HG02642 (cell line): ENCODE measurements around the gene WWOX.
"Not testable (repeated sequence)": the region's sequence is repeated elsewhere in the genome, so short reads cannot be mapped to it uniquely, and the experiment has no call there.

ENCODE experiments used
- ATAC-seq: cut with Tn5 transposase; IDR thresholded peaks from one replicate; pipeline ENCODE4 v1.9.1; 2021; ENCODE audit warnings: mild to moderate bottlenecking; ENCODE audit not compliant: unreplicated experiment, poor library complexity

The WWOX gene

DNA sequence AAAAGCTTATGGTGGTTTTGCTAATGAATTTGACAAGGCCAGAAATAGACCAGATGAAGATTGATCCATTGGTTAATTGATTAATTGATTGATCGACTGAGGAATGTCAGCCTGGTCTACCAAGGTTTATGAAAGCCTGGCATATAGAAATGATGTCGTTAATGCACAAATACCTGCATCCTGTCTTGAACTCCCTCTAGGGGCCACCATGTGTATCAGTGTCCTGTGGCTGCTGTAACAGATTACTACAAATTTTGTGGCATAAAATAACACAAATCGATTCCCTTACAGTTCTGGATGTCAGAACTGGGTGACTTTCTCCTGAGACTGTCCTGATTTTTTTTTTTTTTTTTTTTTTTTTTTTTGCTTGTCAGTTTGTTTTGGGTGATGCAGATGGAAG lies 947.9 kb downstream of the WWOX start:
- no peak for ATAC-seq

DNA sequence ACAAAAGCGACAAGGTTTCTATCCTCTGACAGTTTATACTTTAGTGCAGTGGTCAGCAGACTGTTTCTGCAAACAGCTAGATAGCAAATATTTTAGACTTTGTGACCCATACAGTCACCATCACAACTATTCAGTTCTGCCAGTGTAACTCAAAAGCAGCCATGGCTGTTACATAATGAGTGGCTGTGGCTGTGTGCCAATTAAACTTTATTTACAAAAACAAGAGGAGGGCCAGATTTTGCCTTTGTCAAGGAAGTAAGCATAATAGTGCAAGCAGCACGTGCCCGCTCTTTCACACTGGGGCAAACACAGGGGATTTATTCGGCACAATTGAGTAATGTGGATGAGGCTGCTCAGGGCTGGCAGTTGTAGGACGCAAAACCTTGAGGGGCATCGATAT lies 949.6 kb downstream of the WWOX start:
- no peak for ATAC-seq

DNA sequence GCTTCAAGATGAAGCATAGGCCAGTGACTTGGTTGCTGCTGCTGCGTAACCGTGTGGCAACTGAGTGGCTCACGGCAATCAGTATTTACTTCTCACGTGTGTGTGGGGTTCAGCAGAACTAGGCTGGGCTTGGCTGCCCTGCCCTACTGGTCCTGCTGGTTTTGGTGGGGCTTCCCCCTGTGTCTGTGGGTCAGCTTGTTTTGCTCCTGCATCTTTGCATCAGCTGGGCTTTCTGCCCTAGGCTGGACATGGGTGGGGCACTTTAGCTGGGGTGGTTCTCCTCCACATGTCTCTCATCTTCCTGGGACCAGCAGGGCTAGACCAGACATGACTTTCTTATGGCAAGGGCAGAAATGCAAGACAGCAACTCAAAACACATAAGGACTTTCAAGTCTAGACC lies 950.6 kb downstream of the WWOX start:
- ATAC-seq: no peak

DNA sequence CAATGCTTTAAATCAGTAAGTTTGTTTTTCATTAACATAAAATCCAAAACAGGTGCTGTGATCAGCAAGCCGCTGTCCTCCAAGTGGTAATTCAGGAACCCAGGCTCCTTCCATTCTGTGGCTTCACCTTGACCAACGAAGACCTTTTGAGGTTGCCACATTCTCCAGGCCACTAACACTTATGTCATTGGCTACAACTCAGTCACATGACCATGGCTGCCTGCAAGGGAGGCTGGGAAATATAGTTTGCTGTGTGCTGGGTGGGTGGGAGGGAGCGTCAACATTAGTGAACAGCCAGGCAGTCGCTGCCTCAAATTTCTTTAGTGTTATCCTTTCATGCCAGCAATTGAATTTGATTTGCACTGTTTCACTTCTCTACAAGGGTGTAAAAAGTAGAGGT lies 951.9 kb downstream of the WWOX start:
- no peak for ATAC-seq

DNA sequence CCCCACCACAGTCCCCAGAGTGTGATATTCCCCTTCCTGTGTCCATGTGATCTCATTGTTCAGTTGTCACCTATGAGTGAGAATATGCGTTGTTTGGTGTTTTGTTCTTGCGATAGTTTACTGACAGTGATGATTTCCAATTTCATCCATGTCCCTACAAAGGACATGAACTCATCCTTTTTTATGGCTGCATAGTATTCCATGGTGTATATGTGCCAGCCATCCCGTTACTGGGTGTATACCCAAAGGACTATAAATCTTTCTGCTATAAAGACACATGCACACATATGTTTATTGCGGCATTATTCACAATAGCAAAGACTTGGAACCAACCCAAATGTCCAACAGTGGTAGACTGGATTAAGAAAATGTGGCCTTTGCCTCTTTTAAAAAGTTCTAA lies 952.7 kb downstream of the WWOX start:
- not testable (repeated sequence) for ATAC-seq

DNA sequence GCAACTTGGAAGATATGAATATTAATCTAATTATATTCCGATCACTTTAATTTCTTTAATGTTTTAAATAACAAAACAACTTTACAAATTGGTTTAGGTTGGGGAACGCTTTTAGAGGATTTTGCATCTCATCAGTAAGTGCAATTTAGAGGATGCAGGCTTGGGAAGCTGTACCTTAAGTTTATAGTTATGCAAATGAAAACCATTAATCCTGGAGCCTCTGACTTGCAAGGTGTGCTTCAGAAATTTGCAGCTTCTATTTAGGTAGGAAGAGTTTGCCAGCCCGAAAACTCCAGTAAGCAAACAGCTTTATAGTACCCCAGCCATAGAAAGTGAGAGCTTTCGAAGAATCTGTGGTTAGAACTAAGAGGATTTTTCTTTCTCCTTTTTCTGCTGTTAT lies 954.1 kb downstream of the WWOX start:
- no peak for ATAC-seq

DNA sequence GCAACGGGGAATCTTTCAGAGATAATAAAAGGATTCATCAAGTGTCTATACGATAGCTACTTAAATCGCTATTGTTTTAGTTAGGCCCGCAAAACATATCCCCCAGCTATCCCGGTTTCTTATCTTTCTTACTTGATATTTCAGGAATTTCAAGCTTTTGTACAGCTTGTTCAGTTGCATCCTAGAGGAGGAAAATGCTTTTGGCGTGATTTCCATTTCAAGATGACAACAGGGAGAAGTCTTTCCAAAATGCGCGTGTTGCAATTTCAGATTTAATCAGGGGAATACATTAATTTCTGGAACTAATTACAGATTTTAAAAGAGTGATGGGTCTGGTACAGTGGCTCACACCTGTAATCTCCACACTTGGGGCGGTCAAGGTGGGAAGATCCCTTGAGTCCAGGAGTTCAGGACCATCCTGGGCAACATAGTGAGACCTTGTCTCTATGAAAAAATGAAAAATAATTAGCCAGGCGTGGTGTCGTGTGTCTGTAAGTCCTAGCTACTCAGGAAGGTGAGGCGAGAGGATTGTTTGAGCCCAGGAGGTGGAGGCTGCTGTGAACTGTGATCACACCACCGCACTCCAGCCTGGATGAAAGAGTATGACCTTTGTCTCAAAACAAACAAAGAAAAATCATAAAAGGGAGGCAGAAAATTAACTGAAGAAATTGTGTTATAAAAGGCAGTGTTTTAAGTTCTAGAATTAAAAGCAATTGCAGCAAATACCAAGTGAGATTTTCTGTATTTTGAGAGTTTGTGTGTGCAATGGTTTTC lies 954.9 kb downstream of the WWOX start:
- no peak for ATAC-seq

DNA sequence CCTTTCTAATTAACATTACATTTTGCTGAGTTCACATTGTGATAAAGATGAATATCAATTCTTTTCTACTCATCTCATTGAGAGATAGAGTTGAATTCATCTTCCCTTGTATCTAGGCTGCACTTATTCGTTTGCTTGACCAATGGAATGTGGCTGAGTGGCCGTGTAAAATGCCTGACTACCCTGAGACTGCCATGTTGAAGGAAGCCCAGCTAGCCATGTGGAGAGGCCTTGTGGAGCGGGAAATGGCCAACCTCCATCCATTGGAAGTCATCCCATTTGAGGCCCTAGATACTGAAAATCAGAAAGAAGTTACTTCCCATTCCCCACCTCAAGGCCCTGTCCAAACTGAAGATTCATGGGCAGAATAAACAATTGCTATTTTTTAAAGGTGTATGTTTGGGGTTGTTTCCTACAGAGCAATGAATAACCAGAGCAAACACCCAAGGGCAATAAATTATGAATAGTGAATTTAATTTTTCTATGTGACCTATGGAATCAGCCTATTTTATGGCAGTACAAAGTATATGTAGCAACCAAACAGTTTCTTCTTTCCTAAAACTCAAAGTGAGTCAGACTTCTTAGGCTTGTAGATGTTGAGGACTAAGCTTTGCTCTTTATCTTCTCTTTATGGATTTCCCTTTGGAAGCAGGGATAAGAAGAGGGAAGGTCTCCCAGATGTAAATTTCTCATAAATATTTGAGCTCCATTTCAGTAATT lies 956.0 kb downstream of the WWOX start:
- no peak for ATAC-seq

DNA sequence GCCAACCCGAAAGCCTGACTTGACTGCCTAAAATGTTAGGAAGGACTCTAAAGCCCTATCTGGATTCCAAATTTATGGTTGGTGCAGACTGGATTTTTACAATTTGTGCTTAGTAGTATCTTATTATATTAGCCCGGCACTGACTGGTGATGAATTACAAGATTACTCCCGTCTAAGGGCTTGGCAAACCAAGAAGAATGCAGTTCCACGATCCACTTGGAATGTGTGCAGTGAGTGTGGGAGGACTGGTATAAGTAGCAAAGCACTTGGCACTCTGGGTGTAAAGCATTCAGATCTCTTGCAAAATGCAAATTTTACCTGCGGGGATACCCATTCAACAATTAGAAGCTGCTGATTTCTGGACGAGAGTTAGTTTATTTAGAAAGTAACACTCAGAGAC lies 961.7 kb downstream of the WWOX start:
- no peak for ATAC-seq

DNA sequence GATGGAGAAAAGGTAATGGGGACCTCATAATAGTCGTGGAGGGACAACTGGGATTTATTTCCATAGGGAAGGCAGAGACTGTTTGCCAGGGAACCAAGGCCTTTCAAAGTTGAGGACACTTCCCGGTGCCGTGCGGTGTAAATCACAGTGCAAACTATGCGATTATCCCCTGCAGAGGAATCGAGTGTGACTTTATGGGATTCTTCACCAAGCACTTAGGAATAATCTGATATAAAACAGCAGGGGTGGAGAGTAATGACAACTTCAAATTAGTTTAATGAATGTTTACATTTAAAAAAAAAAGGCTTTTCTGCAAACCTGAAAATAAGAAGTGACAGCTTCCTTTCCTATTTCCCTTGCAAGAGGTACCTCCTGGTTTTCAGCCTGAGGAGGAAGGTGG lies 962.9 kb downstream of the WWOX start:
- no peak for ATAC-seq

DNA sequence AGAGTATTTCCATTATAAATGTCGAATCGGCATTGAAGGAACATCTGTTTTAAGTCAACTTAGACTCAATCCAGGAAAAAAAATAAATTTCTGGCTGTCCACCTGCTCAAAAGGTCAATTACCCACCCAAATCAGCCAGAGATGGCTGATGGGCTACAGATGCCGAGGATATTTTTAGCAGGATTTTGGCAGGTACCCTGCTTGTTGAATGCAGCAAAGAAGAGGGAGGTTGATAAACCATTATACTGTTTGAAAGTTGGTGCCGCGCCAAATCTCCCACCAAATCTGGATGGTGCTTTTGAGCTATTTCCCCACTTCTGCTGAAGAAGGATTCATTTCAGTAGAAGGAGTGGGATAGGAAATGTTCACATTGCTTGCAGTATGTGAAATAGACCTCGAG lies 963.4 kb downstream of the WWOX start:
- no peak for ATAC-seq

DNA sequence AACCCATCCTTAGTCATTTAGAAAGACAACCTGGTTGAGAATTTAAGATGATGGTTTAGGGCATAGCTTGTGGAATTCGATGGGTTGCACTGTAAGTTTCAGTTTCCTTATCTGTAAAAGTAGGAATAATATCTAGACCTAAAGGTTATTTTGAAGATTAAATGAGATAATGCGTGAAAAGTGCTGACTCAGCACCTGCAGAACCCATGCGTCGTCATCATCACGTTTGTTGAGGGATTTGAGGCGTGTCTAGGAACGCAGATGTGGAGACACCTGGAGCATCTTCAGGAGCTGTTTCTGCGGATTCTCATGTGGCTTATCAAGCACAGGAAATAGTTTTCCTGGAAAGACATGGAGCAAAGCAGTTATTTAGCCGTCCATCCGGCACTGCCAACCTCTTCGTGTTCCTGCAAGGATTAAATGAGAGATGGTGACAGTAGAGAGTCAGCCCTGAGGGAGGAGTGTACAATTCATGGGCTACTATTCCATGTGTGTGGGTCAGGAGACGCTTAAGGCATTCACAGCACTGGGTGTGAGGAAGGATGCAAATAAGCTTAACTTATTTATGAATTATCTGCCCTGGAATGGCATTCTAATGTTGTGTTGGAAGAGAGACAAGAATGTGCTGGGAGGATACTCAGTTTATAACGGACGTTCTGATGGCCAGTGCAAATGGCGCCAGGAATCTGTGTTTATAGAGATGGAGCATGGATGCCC lies 965.0 kb downstream of the WWOX start:
- ATAC-seq: no peak

DNA sequence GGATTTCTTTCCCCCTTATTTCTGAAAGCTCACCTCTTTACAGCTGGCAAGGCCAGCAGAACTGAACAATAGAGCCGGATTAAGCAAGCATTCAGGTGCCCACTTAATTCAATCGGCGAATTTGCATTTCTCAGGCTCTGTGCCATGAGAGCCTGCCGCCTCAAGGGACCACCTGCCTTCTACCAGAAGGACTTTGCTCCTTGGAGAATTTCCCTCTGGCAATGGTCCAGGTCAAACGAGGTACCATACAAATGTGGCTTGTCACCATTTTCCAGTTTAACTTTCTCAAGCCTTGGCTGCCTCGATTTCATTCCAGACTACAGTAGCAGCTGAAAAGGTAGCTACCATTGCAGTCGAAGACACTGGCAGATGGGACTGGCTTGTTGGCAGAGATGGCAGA lies 967.1 kb downstream of the WWOX start:
- no peak for ATAC-seq

DNA sequence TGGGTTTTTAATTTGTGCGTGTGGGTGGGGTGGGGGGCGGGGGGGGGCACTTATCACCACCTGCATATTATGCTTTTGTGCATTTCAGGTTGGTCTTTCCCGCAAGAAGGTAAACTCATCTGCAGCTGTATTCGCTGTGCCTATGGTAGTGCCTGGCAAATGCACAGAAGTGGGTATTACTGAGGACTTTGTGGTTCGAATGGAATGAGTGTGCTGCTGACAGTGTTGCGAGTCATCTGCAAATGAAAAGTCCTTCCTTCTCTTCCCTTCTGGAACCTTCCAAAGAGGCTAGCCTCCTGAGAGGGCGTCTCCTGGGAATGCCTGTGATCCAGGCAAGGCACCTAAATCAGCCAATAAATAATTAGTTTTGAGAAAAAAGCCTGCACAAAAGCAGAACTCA lies 968.1 kb downstream of the WWOX start:
- no peak for ATAC-seq

DNA sequence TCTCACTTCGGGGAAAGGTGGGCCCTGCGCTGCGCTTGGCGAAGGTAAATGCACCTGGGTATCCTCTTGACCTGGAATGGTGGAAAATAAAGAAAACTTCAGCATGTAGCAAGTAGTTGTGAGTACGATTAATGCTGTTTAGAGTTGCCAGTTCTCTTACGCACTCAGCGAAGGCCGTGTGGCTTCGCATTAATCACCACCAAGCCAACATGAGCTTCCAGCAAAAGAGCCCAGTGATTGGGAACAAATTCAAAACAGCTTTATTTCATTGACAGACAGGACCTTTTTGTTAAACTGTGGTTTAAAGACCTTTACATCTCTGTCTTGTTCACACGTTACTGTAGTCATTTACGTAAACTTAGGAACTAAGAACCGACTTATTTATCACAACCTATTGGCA lies 969.7 kb downstream of the WWOX start:
- ATAC-seq: no peak

DNA sequence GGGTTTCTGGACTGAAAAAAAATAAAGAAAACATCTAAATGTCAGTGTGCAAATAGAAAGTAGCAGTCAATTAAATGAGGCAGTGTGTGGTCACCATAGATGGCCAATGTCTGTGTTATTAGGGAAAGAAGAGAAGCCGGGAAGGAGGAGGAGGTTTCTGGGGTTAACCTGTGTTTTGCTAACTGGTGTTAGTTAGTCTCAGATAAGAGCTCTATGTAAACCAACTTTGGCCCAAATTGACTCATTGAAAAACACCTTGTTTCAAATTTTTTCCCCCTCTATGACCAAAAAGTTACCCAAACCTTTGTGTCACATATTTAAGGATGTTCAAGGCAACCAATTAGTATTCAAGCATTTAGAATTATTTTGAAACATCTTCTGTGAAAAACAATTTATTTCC lies 970.2 kb downstream of the WWOX start:
- no peak for ATAC-seq

DNA sequence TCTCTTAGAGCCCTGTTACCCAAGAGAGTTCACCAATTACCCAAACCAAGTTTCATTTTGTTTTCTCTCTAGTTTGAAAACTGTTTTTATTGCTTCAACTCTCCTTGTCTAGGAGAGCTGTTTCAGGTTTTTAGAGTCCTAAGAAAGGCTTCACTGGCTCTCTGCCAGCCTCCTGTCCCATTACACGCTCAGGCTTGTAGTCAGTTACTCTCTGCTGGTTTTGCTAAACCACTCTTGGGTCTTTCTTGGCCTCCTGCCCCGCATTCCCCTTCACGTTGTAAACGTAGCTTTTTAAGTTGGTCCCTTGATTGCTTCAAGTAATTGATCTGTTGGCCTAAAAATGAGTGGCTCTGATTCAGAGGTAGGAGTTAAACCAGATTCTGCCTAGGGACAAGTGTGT lies 972.0 kb downstream of the WWOX start:
- ATAC-seq: no peak

DNA sequence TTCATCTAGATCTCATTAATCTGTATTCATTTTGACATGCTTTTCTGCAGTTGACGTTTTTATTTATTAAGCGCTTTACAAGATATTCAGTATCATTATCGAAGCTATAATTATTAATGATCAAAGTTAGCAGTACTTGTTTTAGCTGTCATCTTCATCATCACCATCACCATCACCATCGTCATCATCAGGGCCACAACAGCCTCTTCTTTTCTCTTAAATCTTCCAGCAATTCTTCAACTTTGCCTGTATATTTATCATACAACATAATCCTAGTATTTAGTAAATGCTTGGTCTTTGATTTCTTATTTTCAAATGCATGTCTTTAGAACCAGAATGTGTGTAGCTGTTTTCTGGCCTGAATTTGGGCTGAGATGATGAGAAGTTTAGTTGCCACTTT lies 973.1 kb downstream of the WWOX start:
- no peak for ATAC-seq

DNA sequence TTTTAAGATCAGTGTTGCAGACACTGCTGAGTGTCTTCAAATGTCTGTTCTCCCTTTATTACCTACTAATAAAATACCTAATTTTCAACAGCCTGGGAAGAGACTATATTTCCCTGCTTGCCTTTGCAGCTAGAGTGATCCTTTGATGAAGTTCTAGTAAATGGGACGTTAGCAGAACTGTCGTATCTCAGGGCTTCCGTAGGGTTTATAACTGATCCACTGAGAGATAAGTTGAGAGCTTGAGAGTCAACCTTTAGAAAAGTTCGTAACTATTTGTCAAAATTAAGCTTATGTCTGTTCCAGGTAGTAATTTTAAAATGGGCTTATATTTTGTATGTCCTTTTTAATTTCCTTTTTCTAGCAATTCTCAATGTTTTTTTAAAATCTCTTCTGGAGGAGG lies 974.1 kb downstream of the WWOX start:
- ATAC-seq: no peak

DNA sequence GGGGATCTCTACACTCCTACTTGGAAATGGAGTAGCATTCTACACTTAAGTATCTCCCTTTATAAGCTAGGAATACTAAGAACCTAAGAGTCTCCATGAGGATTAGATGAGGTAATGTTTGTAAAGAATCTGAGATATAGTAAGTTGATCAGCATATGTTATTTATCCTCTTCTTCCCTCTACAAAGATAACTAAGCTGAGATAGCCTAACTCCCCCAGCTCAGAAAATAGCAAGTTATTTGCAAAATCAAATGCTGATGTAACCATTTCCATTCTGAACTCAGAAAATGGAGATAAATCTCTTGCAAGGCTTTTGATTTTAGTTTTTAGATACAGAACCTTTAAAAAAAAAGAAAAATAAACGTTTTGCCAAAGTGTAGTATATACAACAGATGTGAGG lies 975.1 kb downstream of the WWOX start:
- no peak for ATAC-seq

DNA sequence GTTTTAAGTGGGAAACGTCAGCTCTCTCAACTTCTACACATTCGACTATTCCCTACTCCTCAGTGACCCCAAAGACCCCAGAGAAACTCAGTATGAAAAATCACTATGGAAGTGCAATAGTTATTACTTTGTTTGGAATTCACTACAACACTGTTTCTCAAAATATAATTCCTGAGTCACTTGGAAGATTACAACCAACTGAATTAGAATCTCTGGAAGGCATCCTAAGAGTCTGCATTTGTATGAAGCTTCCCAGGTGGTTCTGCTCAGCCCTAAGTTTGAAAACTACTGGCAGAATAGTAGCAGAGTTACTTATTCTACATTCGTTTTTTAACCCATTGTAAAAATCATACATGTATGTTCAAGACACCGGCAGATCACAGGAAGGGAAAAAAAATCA lies 975.5 kb downstream of the WWOX start:
- no peak for ATAC-seq
